DOHH2 (cell line): ENCODE results near the gene EDC3.

Source experiments
- H3F3A ChIP-seq: fragments of 200-600 bp; sonication (generic), shearing (Covaris generic); 2 replicates; pipeline ENCODE4 v1.6.0; 2016; ENCODE audit warnings: antibody characterized with exemption, mild to moderate bottlenecking; ENCODE audit not compliant: control insufficient read depth, insufficient read depth
- H3K27ac ChIP-seq: fragments of 200-600 bp; sonication (generic); 2 replicates; pipeline ENCODE4 v1.5.1; 2014; ENCODE audit warnings: low read depth, mild to moderate bottlenecking, low read length, moderate library complexity
- H3K27me3 ChIP-seq: fragments of 200-600 bp; sonication (generic); 2 replicates; pipeline ENCODE4 v1.6.1; 2014; ENCODE audit warnings: mild to moderate bottlenecking, low read length, mixed read lengths; ENCODE audit not compliant: control insufficient read depth
- H3K36me3 ChIP-seq: fragments of 200-600 bp; sonication (generic); 2 replicates; pipeline ENCODE4 v1.6.1; 2014; ENCODE audit warnings: mild to moderate bottlenecking, low read length, moderate library complexity, mixed read lengths; ENCODE audit not compliant: control insufficient read depth
- H3K4me1 ChIP-seq: fragments of 200-600 bp; sonication (generic); 2 replicates; pipeline ENCODE4 v1.6.1; 2014; ENCODE audit warnings: mild to moderate bottlenecking, low read length, mixed read lengths; ENCODE audit not compliant: control insufficient read depth
- H3K4me2 ChIP-seq: fragments of 200-600 bp; sonication (generic); 2 replicates; pipeline ENCODE4 v1.6.0; 2014; ENCODE audit warnings: mild to moderate bottlenecking, low read length, moderate library complexity
- H3K4me3 ChIP-seq: fragments of 200-600 bp; sonication (generic); 2 replicates; pipeline ENCODE4 v1.5.1; 2014; ENCODE audit warnings: mild to moderate bottlenecking, low read length, mixed read lengths
- H3K79me2 ChIP-seq: fragments of 200-600 bp; sonication (generic); 2 replicates; pipeline ENCODE4 v1.6.1; 2014; ENCODE audit warnings: mild to moderate bottlenecking, low read length, mixed read lengths; ENCODE audit not compliant: control insufficient read depth
- H3K9me2 ChIP-seq: fragments of 200-600 bp; sonication (generic); replicated peaks from 2 replicates; pipeline ENCODE4 v1.6.1; 2014; ENCODE audit warnings: mild to moderate bottlenecking, low read length, mixed read lengths; ENCODE audit not compliant: control insufficient read depth
- H3K9me3 ChIP-seq: fragments of 200-600 bp; sonication (generic); 2 replicates; pipeline ENCODE4 v1.6.1; 2014; ENCODE audit warnings: antibody characterized with exemption, low read length, mixed read lengths; ENCODE audit not compliant: control insufficient read depth, insufficient read depth
- H4K20me1 ChIP-seq: fragments of 200-600 bp; sonication (generic); 2 replicates; pipeline ENCODE4 v1.6.0; 2014; ENCODE audit warnings: low read depth, mild to moderate bottlenecking, antibody characterized with exemption, low read length, moderate library complexity; ENCODE audit not compliant: control insufficient read depth, insufficient read depth
- CTCF ChIP-seq: fragments of 200-600 bp; sonication (generic); IDR thresholded peaks from one replicate; pipeline ENCODE4 v1.5.1; 2014; ENCODE audit warnings: antibody characterized with exemption, mild to moderate bottlenecking, low read depth, low read length; ENCODE audit not compliant: poor library complexity, severe bottlenecking
- EZH2phosphoT487 ChIP-seq: fragments of 200-600 bp; sonication (generic); IDR thresholded peaks from 2 replicates; pipeline ENCODE4 v1.6.1; 2017; ENCODE audit warnings: borderline replicate concordance, mild to moderate bottlenecking, antibody characterized with exemption, low read length, moderate library complexity, mixed read lengths

Gene EDC3

GRCh38 chr15:74642348-74642733 is 53.5 kb downstream of the EDC3 start:
- Histone ChIP-seq H3K4me3 (no peak overlapping the region), H3K27ac (no peak overlapping the region), H3K36me3 (peaks cover 25% of the 10 kb centered on the region), H3K4me2 (no peak overlapping the region), H3K9me3 (no peaks in the 10 kb centered on the region), H3K79me2 (no peaks in the 10 kb centered on the region), H3K4me1 (no peaks in the 10 kb centered on the region), H3K9me2 (no peaks in the 10 kb centered on the region), H3K27me3 (no peaks in the 10 kb centered on the region), H4K20me1 (peaks cover 3% of the 10 kb centered on the region; the same call in 1 of the 2 replicates), H3F3A (no peaks in the 10 kb centered on the region)
- no peak for TF ChIP-seq EZH2phosphoT487
- TF ChIP-seq CTCF: no peak

DNA sequence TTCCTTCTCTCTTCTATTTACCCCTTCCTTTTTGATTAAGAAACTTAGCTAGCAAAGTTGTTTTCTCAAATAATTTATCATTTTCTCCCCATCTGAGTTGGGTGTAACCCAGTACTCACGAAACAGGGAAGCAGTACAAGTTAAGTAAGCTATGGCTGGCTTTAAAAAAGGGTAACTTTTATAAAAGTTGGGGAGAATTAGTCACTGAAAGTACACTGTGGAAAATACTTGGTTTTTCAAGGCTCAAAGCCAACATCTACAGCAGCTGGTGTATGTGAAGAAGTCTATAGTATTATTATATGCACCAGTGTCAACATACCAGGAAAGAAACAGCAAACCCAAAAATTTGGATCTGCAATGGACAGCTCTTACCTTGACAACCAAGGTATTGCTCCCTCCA is 54.7 kb downstream of the EDC3 start:
- no peak overlapping the region for H3K27ac ChIP-seq
- TF ChIP-seq EZH2phosphoT487 (no peak), CTCF (no peak)
- H3K9me3 ChIP-seq: no peaks in the 10 kb centered on the region
- peaks cover 36% of the 10 kb centered on the region for H3K36me3 ChIP-seq
- H3K27me3 ChIP-seq: no peaks in the 10 kb centered on the region
- no peaks in the 10 kb centered on the region for H3K4me1 ChIP-seq
- no peaks in the 10 kb centered on the region for H3K79me2 ChIP-seq
- H3K9me2 ChIP-seq: no peaks in the 10 kb centered on the region
- H3K4me2 ChIP-seq: no peak overlapping the region
- peaks cover 4% of the 10 kb centered on the region; the same call in 1 of the 2 replicates for H3F3A ChIP-seq
- H3K4me3 ChIP-seq: no peak overlapping the region
- no peaks in the 10 kb centered on the region for H4K20me1 ChIP-seq

DNA sequence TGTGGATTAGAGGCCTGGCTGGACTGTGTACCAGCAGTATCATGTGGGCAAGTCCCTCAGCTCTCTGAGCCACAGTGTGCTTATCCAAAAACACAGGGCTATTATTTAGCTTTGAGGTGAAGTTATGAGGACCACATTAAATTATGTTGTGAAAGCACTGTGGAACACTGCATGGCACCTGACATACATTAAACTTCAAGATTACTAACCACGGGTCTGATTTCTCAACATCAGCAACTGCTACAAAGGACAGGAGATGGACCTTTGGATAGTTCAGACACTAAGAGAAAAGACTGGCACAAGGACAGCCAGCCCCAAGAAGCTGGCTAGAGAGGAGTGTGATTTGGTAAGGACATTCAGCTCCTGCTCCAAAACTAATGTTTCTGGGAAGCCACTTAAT is 58.8 kb downstream of the EDC3 start:
- Histone ChIP-seq H3F3A (peaks cover 4% of the 10 kb centered on the region; the same call in 1 of the 2 replicates), H4K20me1 (no peaks in the 10 kb centered on the region), H3K36me3 (peaks cover 70% of the 10 kb centered on the region), H3K79me2 (no peaks in the 10 kb centered on the region), H3K27ac (no peak overlapping the region), H3K9me2 (no peaks in the 10 kb centered on the region), H3K27me3 (no peaks in the 10 kb centered on the region), H3K4me1 (no peaks in the 10 kb centered on the region), H3K9me3 (no peaks in the 10 kb centered on the region), H3K4me3 (no peak overlapping the region), H3K4me2 (no peak overlapping the region)
- no peak for TF ChIP-seq EZH2phosphoT487
- TF ChIP-seq CTCF: no peak

- no peak overlapping the region for H3K4me3 ChIP-seq
- H3F3A ChIP-seq: peaks cover 7% of the 10 kb centered on the region
- H3K9me2 ChIP-seq: no peaks in the 10 kb centered on the region
- no peak for TF ChIP-seq EZH2phosphoT487
- TF ChIP-seq CTCF: peak; percentile 92
- H4K20me1 ChIP-seq: no peaks in the 10 kb centered on the region
- no peaks in the 10 kb centered on the region for H3K79me2 ChIP-seq
- no peaks in the 10 kb centered on the region for H3K9me3 ChIP-seq
- H3K4me1 ChIP-seq: peaks cover 3% of the 10 kb centered on the region
- H3K36me3 ChIP-seq: peaks cover 82% of the 10 kb centered on the region
- H3K4me2 ChIP-seq: no peak overlapping the region
- no peak overlapping the region for H3K27ac ChIP-seq
- H3K27me3 ChIP-seq: no peaks in the 10 kb centered on the region
These were observed 60.6 kb downstream of the EDC3 start for GRCh38 chr15:74635228-74635627.
